ENCODE data around the gene MRPS5. TPM values are rescaled to one million over a fixed set of nuclear protein-coding genes. Genes with fewer than 3 reads are reported as not detected.

Gene MRPS5
- total RNA-seq, 1 experiment from 2014 or later: 80.5 TPM

DNA sequence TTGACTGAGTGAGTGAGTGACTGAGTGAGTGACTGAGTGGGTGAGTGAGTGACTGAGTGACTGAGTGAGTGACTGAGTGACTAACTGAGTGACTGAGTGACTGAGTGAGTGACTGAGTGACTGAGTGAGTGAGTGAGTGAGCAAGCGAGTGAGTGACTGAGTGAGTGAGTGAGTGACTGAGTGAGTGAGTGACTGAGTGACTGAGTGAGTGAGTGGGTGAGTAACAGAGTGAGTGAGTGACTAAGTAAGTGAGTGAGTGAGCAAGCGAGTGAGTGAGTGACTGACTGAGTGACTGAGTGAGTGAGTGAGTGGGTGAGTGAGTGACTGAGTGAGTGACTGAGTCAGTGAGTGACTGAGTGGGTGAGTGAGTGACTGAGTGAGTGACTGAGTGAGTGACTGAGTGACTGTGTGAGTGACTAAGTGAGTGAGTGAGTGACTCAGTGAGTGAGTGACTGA, 84.2 kb downstream of the MRPS5 start:
- no peaks in the 10 kb centered on the region for H3K27me3 ChIP-seq (replicated peaks; ENCODE audit: control insufficient read depth, insufficient read depth, low read length)
- Mint-ChIP-seq H3K36me3 (ENCODE audit: insufficient read depth, unreplicated experiment) (no peaks in the 10 kb centered on the region), H3K27ac (ENCODE audit: unreplicated experiment) (no peak overlapping the region)

DNA sequence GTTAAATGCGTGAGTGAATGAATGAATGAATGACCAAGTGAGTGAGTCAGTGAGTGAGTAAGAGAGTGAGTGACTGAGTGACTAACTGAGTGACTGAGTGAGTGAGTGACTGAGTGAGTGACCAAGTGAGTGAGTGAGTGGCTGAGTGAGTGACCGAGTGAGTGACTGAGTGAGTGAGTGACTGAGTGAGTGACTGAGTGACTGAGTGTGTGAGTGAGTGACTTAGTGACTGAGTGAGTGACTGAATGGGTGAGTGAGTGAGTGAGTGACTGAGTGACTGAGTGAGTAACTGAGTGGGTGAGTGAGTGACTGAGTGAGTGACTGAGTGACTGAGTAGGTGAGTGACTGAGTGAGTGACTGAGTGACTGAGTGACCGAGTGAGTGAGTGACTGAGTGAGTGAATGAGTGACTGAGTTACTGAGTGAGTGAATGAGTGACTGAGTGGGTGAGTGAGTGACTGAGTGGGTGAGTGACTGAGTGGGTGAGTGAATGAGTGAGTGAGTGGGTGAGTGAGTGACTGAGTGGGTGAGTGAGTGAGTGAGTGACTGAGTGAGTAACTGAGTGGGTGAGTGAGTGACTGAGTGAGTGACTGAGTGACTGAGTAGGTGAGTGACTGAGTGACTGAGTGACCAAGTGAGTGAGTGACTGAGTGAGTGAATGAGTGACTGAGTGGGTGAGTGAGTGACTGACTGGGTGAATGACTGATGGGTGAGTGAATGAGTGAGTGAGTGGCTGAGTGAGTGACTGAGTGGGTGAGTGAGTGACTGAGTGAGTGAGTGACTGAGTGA, 84.8 kb downstream of the MRPS5 start:
- BruUV-seq (replicated peaks): no TSS peak
- H3K27me3 ChIP-seq (replicated peaks; ENCODE audit: control insufficient read depth, insufficient read depth, low read length): no peaks in the 10 kb centered on the region
- TF ChIP-seq, protein P1, sequence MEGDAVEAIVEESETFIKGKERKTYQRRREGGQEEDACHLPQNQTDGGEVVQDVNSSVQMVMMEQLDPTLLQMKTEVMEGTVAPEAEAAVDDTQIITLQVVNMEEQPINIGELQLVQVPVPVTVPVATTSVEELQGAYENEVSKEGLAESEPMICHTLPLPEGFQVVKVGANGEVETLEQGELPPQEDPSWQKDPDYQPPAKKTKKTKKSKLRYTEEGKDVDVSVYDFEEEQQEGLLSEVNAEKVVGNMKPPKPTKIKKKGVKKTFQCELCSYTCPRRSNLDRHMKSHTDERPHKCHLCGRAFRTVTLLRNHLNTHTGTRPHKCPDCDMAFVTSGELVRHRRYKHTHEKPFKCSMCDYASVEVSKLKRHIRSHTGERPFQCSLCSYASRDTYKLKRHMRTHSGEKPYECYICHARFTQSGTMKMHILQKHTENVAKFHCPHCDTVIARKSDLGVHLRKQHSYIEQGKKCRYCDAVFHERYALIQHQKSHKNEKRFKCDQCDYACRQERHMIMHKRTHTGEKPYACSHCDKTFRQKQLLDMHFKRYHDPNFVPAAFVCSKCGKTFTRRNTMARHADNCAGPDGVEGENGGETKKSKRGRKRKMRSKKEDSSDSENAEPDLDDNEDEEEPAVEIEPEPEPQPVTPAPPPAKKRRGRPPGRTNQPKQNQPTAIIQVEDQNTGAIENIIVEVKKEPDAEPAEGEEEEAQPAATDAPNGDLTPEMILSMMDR (IDR thresholded peaks at IDR 0.05; ENCODE audit: insufficient read depth in 1 of 2, low read depth in 1 of 2, low read length in 1 of 2, severe bottlenecking in 1 of 2, unreplicated experiment in 1 of 2): no peak
- H3K4me1 Mint-ChIP-seq (ENCODE audit: low read depth, unreplicated experiment): no peaks in the 10 kb centered on the region
- peaks cover 44% of the 10 kb centered on the region for H3K9me3 Mint-ChIP-seq (ENCODE audit: unreplicated experiment)
- no peaks in the 10 kb centered on the region for H3K9me3 ChIP-seq
- peaks cover 6% of the 10 kb centered on the region for H3K27me3 Mint-ChIP-seq (ENCODE audit: insufficient read depth, unreplicated experiment)
- no peaks in the 10 kb centered on the region for H3K36me3 ChIP-seq (ENCODE audit: control insufficient read depth, insufficient read depth, low read length)
- H3K4me3 Mint-ChIP-seq (ENCODE audit: unreplicated experiment): no peak overlapping the region
- no peak for DNase-seq
- CTCF ChIA-PET: no interaction called here
- H3K27ac Mint-ChIP-seq (ENCODE audit: unreplicated experiment): no peak overlapping the region
- H3K4me1 ChIP-seq: no peaks in the 10 kb centered on the region
- POLR2A ChIA-PET: no interaction called here
- H3K36me3 Mint-ChIP-seq (ENCODE audit: insufficient read depth, unreplicated experiment): no peaks in the 10 kb centered on the region
- intact Hi-C loops (cut with micrococcal nuclease; ENCODE audit: unreplicated experiment): no loop called here
- no peak overlapping the region for H3K4me3 ChIP-seq (ENCODE audit: low read depth, low read length)

More for the DNA sequence above, 84.2 kb downstream of the MRPS5 start:
- ChIA-PET CTCF (no interaction called here), POLR2A (no interaction called here)
- H3K36me3 ChIP-seq (ENCODE audit: control insufficient read depth, insufficient read depth, low read length): no peaks in the 10 kb centered on the region
- Mint-ChIP-seq H3K4me1 (ENCODE audit: low read depth, unreplicated experiment) (no peaks in the 10 kb centered on the region), H3K9me3 (ENCODE audit: unreplicated experiment) (peaks cover 44% of the 10 kb centered on the region), H3K4me3 (ENCODE audit: unreplicated experiment) (no peak overlapping the region), H3K27me3 (ENCODE audit: insufficient read depth, unreplicated experiment) (peaks cover 6% of the 10 kb centered on the region)
- H3K4me3 ChIP-seq (ENCODE audit: low read depth, low read length): no peak overlapping the region
- no TSS peak for BruUV-seq (replicated peaks)
- intact Hi-C loops (cut with micrococcal nuclease; ENCODE audit: unreplicated experiment): no loop called here
- H3K4me1 ChIP-seq: no peaks in the 10 kb centered on the region
- TF ChIP-seq, protein P1 (IDR thresholded peaks at IDR 0.05; ENCODE audit: insufficient read depth in 1 of 2, low read depth in 1 of 2, low read length in 1 of 2, severe bottlenecking in 1 of 2, unreplicated experiment in 1 of 2): no peak
- no peak for DNase-seq
- H3K9me3 ChIP-seq: no peaks in the 10 kb centered on the region

Other genes starting within 250 kb of the MRPS5 start
- not detected in 2 replicates for gene MAL, start 96.1 kb downstream of the MRPS5 start, total RNA-seq (2022)
- 20.0 and 21.9 TPM in 2 replicates for gene ZNF514, start 38.0 kb upstream of the MRPS5 start, total RNA-seq (2022)
- 3.8 and 4.2 TPM in 2 replicates for gene ZNF2, start 44.0 kb upstream of the MRPS5 start, total RNA-seq (2022)
- gene ZNF892, start 85.7 kb upstream of the MRPS5 start, total RNA-seq (2022): 3.4 and 3.5 TPM in 2 replicates
- gene PROM2, start 152.6 kb upstream of the MRPS5 start, total RNA-seq (2022): 0.82 and 1.5 TPM in 2 replicates
- not detected in 2 replicates for gene KCNIP3, start 175.5 kb upstream of the MRPS5 start, total RNA-seq (2022)

Measured in Caco-2 (cell line).